ENCODE measurements around the gene STING1. TPM values are rescaled to one million over a fixed set of nuclear protein-coding genes. Genes with fewer than 3 reads are reported as not detected.
"Not testable (repeated sequence)": the region's sequence is repeated elsewhere in the genome, so short reads cannot be mapped to it uniquely, and the experiment has no call there.

STING1 gene
- total and polyA plus RNA-seq, 4 donors: 54.3 to 204 (median 129) TPM

GRCh38 chr5:139526309-139527089, 43.9 kb upstream of the STING1 start:
- not testable (repeated sequence) for H3K27ac ChIP-seq (ENCODE audit: low read depth in 1 of 2, low read length in 1 of 2); H3K9ac ChIP-seq (ENCODE audit: insufficient read depth in 1 of 2, low read length in 2 of 2); H3K9me3 ChIP-seq (ENCODE audit: control insufficient read depth in 4 of 4, insufficient read depth in 3 of 4, low read length in 3 of 4); DNase-seq; H3K36me3 ChIP-seq (ENCODE audit: control insufficient read depth in 4 of 4, insufficient read depth in 4 of 4, low read length in 4 of 4); H3K4me1 ChIP-seq (ENCODE audit: control insufficient read depth in 5 of 5, insufficient read depth in 5 of 5, low read length in 5 of 5); H3K4me3 ChIP-seq; ATAC-seq (ENCODE audit: insufficient read depth, low FRiP score); H3K27me3 ChIP-seq (ENCODE audit: control insufficient read depth in 3 of 3, insufficient read depth in 3 of 3, low read length in 2 of 3)
- 91 to 94% methylated on average over 22 of the region's 22 CpGs for WGBS, 2 donors

- H3K36me3 ChIP-seq (ENCODE audit: control insufficient read depth in 4 of 4, insufficient read depth in 4 of 4, low read length in 4 of 4); H3K9ac ChIP-seq (ENCODE audit: insufficient read depth in 1 of 2, low read length in 2 of 2); H3K27ac ChIP-seq (ENCODE audit: low read depth in 1 of 2, low read length in 1 of 2); H3K4me1 ChIP-seq (ENCODE audit: control insufficient read depth in 5 of 5, insufficient read depth in 5 of 5, low read length in 5 of 5); DNase-seq; H3K9me3 ChIP-seq (ENCODE audit: control insufficient read depth in 4 of 4, insufficient read depth in 3 of 4, low read length in 3 of 4); H3K27me3 ChIP-seq (ENCODE audit: control insufficient read depth in 3 of 3, insufficient read depth in 3 of 3, low read length in 2 of 3); H3K4me3 ChIP-seq; ATAC-seq (ENCODE audit: insufficient read depth, low FRiP score): not testable (repeated sequence)
- 90 to 94% methylated on average over 12 of the region's 12 CpGs for WGBS, 2 donors
Observed at GRCh38 chr5:139525586-139526308, 43.2 kb upstream of the STING1 start.

DNA sequence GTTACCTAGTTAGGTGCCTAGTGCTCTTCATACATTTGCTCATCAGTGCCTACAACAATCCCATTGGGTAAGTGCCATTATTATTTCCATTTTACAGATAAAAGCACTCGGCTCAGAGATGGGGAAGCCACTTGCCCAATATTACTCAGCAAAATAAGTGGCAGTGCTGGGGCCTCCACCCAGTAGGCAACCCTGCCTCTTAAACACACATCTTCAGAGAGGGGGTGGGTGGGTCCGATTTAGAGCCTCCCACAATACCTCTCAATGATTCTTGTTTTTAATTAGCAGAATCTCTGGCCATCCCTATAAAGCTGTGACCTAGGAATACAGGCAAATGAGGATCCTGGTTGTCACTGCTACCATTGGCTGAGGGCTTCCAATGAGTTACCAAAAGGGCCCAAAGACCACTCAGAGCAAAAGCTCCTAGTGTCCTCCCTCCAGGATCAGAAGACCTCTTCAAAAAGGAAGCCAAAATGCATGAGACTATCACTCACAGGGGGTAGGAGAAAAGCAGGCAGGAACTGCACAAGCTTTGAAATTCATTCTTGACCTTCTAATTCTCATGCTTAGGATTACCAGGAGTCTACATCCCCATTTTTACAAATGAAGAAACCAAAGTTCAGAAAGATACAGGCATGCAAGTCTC, 42.5 kb upstream of the STING1 start:
- Histone ChIP-seq H3K9me3 (ENCODE audit: control insufficient read depth in 4 of 4, insufficient read depth in 3 of 4, low read length in 3 of 4) (no peaks in the 10 kb centered on the region), H3K27ac (ENCODE audit: low read depth in 1 of 2, low read length in 1 of 2) (no peak overlapping the region), H3K36me3 (ENCODE audit: control insufficient read depth in 4 of 4, insufficient read depth in 4 of 4, low read length in 4 of 4) (no peaks in the 10 kb centered on the region), H3K4me3 (no peak overlapping the region), H3K27me3 (ENCODE audit: control insufficient read depth in 3 of 3, insufficient read depth in 3 of 3, low read length in 2 of 3) (no peaks in the 10 kb centered on the region), H3K4me1 (ENCODE audit: control insufficient read depth in 5 of 5, insufficient read depth in 5 of 5, low read length in 5 of 5) (peaks cover 0 to 8% (median 0%) of the 10 kb centered on the region in 5 donors), H3K9ac (ENCODE audit: insufficient read depth in 1 of 2, low read length in 2 of 2) (no peak overlapping the region)
- DNase-seq (no peak), ATAC-seq (ENCODE audit: insufficient read depth, low FRiP score) (no peak)
- no peak for TF ChIP-seq CTCF (IDR thresholded peaks at IDR 0.05; ENCODE audit: control extremely low read depth, extremely low read depth)
- 53 to 60% methylated on average over 2 of the region's 2 CpGs for WGBS, 2 donors

- DNase-seq (no peak), ATAC-seq (ENCODE audit: insufficient read depth, low FRiP score) (no peak)
- WGBS, 2 donors: 85 to 93% methylated on average over 4 of the region's 4 CpGs
Observed at GRCh38 chr5:139524446-139524845, 41.9 kb upstream of the STING1 start.

More at GRCh38 chr5:139524446-139524845, 41.9 kb upstream of the STING1 start:
- Histone ChIP-seq H3K36me3 (ENCODE audit: control insufficient read depth in 4 of 4, insufficient read depth in 4 of 4, low read length in 4 of 4) (no peaks in the 10 kb centered on the region), H3K9me3 (ENCODE audit: control insufficient read depth in 4 of 4, insufficient read depth in 3 of 4, low read length in 3 of 4) (no peaks in the 10 kb centered on the region), H3K4me1 (ENCODE audit: control insufficient read depth in 5 of 5, insufficient read depth in 5 of 5, low read length in 5 of 5) (peaks cover 0 to 8% (median 0%) of the 10 kb centered on the region in 5 donors), H3K9ac (ENCODE audit: insufficient read depth in 1 of 2, low read length in 2 of 2) (no peak overlapping the region), H3K4me3 (no peak overlapping the region), H3K27ac (ENCODE audit: low read depth in 1 of 2, low read length in 1 of 2) (no peak overlapping the region), H3K27me3 (ENCODE audit: control insufficient read depth in 3 of 3, insufficient read depth in 3 of 3, low read length in 2 of 3) (no peaks in the 10 kb centered on the region)
- no peak for TF ChIP-seq CTCF (IDR thresholded peaks at IDR 0.05; ENCODE audit: control extremely low read depth, extremely low read depth)

Data from lung (tissue), 12 donors.